Measurements from ENCODE around the gene DNAJA2.

DNAJA2 gene

DNA sequence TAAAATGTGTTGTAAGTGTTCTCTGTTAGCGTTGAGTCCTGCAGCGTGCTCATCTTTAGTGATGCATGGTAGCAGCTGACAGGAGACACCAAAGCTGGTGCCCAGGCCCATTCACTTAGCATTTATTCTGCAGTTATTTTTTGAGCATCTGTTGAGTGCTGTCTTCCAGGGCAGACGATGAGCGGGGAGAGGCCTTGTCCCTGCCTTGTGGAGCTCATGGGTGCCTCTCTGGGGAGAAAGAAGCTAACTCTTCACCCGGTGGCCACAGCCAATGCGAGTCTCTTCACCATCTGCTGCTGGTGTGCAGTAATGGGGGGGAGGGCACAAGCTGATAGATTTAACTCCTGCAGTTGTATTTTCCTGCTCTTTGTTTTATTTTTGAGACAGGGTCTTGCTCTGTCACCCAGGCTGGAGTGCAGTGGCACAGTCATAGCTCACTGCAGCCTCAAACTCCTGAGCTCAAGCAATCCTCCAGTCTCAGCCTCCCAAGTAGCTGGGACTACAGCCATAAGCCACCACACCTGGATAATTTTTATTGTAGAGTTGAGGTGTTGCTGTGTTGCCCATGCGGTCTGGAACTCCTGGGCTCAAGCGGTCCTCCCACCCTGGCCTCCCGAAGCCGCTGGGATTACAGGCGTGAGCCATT lies 58.8 kb downstream of the DNAJA2 start:
- Histone ChIP-seq H3K23ac (ENCODE audit: low read length in 2 of 2) (no peak overlapping the region), H3K4ac (ENCODE audit: low read depth in 1 of 2, low read length in 2 of 2) (no peak overlapping the region), H3K9ac (ENCODE audit: low read length) (no peak overlapping the region), H3K79me1 (replicated peaks; ENCODE audit: low read length, poor library complexity, severe bottlenecking) (peaks cover under 1% of the 10 kb centered on the region), H3K4me3 (ENCODE audit: insufficient read depth in 1 of 2, low read depth in 1 of 2, low read length in 2 of 2) (no peak overlapping the region), H2BK15ac (ENCODE audit: low read depth, poor library complexity, severe bottlenecking) (no peak overlapping the region), H3K9me3 (ENCODE audit: control insufficient read depth, low read length) (no peaks in the 10 kb centered on the region), H3K4me1 (ENCODE audit: control insufficient read depth, insufficient read depth, low read depth, low read length) (peaks cover 2% of the 10 kb centered on the region), H2AFZ (ENCODE audit: low read depth, low read length) (no peak overlapping the region), H3K14ac (ENCODE audit: low read length in 2 of 2) (no peak overlapping the region), H2BK5ac (ENCODE audit: low read depth, low read length, poor library complexity, severe bottlenecking) (no peak overlapping the region), H3K18ac (ENCODE audit: low read depth in 1 of 2, low read length in 2 of 2) (no peak overlapping the region), H4K8ac (ENCODE audit: low read length) (no peak overlapping the region), H2BK12ac (ENCODE audit: low read length in 2 of 2) (no peak overlapping the region), H2AK5ac (ENCODE audit: low read length, severe bottlenecking) (no peak overlapping the region), H3K27ac (ENCODE audit: low read length, poor library complexity, severe bottlenecking) (no peak overlapping the region), H3K4me2 (ENCODE audit: low read length, poor library complexity, severe bottlenecking) (no peak overlapping the region), H3K27me3 (ENCODE audit: control insufficient read depth in 1 of 2, insufficient read depth in 1 of 2, low read length in 2 of 2) (no peaks in the 10 kb centered on the region), H4K91ac (ENCODE audit: low read length) (no peak overlapping the region), H2BK120ac (ENCODE audit: low read depth, low read length) (no peak overlapping the region), H3K36me3 (ENCODE audit: control insufficient read depth in 1 of 2, insufficient read depth in 2 of 2, low read depth in 1 of 2, low read length in 2 of 2) (peaks cover 47 to 73% of the 10 kb centered on the region in 2 experiments)
- DNase-seq = no peak
- WGBS = 95% methylated on average over 8 of the region's 11 CpGs

GRCh38 chr16:46911650-46912049 lies 61.8 kb downstream of the DNAJA2 start:
- no peak for DNase-seq
- no peaks in the 10 kb centered on the region for H3K9me3 ChIP-seq (ENCODE audit: control insufficient read depth, low read length)
- H3K4me2 ChIP-seq (ENCODE audit: low read length, poor library complexity, severe bottlenecking) = no peak overlapping the region
- no peak overlapping the region for H2BK5ac ChIP-seq (ENCODE audit: low read depth, low read length, poor library complexity, severe bottlenecking)
- no peak overlapping the region for H3K14ac ChIP-seq (ENCODE audit: low read length in 2 of 2)
- H3K27ac ChIP-seq (ENCODE audit: low read length, poor library complexity, severe bottlenecking) = no peak overlapping the region
- no peak overlapping the region for H3K9ac ChIP-seq (ENCODE audit: low read length)
- H3K23ac ChIP-seq (ENCODE audit: low read length in 2 of 2) = no peak overlapping the region
- H4K8ac ChIP-seq (ENCODE audit: low read length) = no peak overlapping the region
- no peaks in the 10 kb centered on the region for H3K27me3 ChIP-seq (ENCODE audit: control insufficient read depth in 1 of 2, insufficient read depth in 1 of 2, low read length in 2 of 2)
- H3K4ac ChIP-seq (ENCODE audit: low read depth in 1 of 2, low read length in 2 of 2) = no peak overlapping the region
- 93% methylated on average over 4 of the region's 4 CpGs for WGBS
- no peak overlapping the region for H3K4me3 ChIP-seq (ENCODE audit: insufficient read depth in 1 of 2, low read depth in 1 of 2, low read length in 2 of 2)
- no peak overlapping the region for H2BK120ac ChIP-seq (ENCODE audit: low read depth, low read length)
- no peak overlapping the region for H2AFZ ChIP-seq (ENCODE audit: low read depth, low read length)
- peaks cover 2% of the 10 kb centered on the region for H3K4me1 ChIP-seq (ENCODE audit: control insufficient read depth, insufficient read depth, low read depth, low read length)
- H2AK5ac ChIP-seq (ENCODE audit: low read length, severe bottlenecking) = no peak overlapping the region
- H2BK12ac ChIP-seq (ENCODE audit: low read length in 2 of 2) = no peak overlapping the region
- no peak overlapping the region for H2BK15ac ChIP-seq (ENCODE audit: low read depth, poor library complexity, severe bottlenecking)
- peaks cover 45 to 70% of the 10 kb centered on the region in 2 experiments for H3K36me3 ChIP-seq (ENCODE audit: control insufficient read depth in 1 of 2, insufficient read depth in 2 of 2, low read depth in 1 of 2, low read length in 2 of 2)
- no peak overlapping the region for H4K91ac ChIP-seq (ENCODE audit: low read length)
- H3K79me1 ChIP-seq (replicated peaks; ENCODE audit: low read length, poor library complexity, severe bottlenecking) = peaks cover 6% of the 10 kb centered on the region
- no peak overlapping the region for H3K18ac ChIP-seq (ENCODE audit: low read depth in 1 of 2, low read length in 2 of 2)

DNA sequence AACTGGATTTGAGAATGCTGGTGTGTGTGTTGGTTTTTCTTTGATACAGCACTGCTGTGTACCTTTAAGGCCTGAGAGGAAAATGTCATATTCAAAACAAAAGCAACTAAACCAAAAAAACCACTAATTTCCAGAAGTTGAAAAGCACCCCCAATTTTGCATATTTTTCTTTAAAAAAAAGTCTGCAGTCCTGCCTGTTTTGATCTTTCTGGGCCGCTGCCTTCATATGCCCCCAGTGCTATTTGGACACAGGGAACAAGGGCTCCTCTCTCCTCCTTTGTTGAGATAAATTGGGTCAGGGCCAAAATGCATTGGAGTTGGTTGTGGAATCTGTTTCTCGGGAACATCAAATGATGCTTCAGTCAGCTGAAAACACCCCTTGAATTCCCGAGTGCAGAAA lies 62.4 kb downstream of the DNAJA2 start:
- WGBS = 94% methylated on average over 3 of the region's 3 CpGs
- Histone ChIP-seq H3K4me2 (ENCODE audit: low read length, poor library complexity, severe bottlenecking) (no peak overlapping the region), H3K79me1 (replicated peaks; ENCODE audit: low read length, poor library complexity, severe bottlenecking) (peaks cover 6% of the 10 kb centered on the region), H3K27me3 (ENCODE audit: control insufficient read depth in 1 of 2, insufficient read depth in 1 of 2, low read length in 2 of 2) (no peaks in the 10 kb centered on the region), H3K4me3 (ENCODE audit: insufficient read depth in 1 of 2, low read depth in 1 of 2, low read length in 2 of 2) (no peak overlapping the region), H3K4ac (ENCODE audit: low read depth in 1 of 2, low read length in 2 of 2) (no peak overlapping the region), H2BK12ac (ENCODE audit: low read length in 2 of 2) (no peak overlapping the region), H3K36me3 (ENCODE audit: control insufficient read depth in 1 of 2, insufficient read depth in 2 of 2, low read depth in 1 of 2, low read length in 2 of 2) (peaks cover 45 to 76% of the 10 kb centered on the region in 2 experiments), H2BK15ac (ENCODE audit: low read depth, poor library complexity, severe bottlenecking) (no peak overlapping the region), H2BK5ac (ENCODE audit: low read depth, low read length, poor library complexity, severe bottlenecking) (no peak overlapping the region), H2AFZ (ENCODE audit: low read depth, low read length) (no peak overlapping the region), H3K14ac (ENCODE audit: low read length in 2 of 2) (no peak overlapping the region), H4K8ac (ENCODE audit: low read length) (no peak overlapping the region), H3K23ac (ENCODE audit: low read length in 2 of 2) (no peak overlapping the region), H3K27ac (ENCODE audit: low read length, poor library complexity, severe bottlenecking) (no peak overlapping the region), H4K91ac (ENCODE audit: low read length) (no peak overlapping the region), H2BK120ac (ENCODE audit: low read depth, low read length) (no peak overlapping the region), H2AK5ac (ENCODE audit: low read length, severe bottlenecking) (no peak overlapping the region), H3K9me3 (ENCODE audit: control insufficient read depth, low read length) (no peaks in the 10 kb centered on the region), H3K9ac (ENCODE audit: low read length) (no peak overlapping the region), H3K4me1 (ENCODE audit: control insufficient read depth, insufficient read depth, low read depth, low read length) (peaks cover 2% of the 10 kb centered on the region), H3K18ac (ENCODE audit: low read depth in 1 of 2, low read length in 2 of 2) (no peak overlapping the region)
- DNase-seq = no peak

DNA sequence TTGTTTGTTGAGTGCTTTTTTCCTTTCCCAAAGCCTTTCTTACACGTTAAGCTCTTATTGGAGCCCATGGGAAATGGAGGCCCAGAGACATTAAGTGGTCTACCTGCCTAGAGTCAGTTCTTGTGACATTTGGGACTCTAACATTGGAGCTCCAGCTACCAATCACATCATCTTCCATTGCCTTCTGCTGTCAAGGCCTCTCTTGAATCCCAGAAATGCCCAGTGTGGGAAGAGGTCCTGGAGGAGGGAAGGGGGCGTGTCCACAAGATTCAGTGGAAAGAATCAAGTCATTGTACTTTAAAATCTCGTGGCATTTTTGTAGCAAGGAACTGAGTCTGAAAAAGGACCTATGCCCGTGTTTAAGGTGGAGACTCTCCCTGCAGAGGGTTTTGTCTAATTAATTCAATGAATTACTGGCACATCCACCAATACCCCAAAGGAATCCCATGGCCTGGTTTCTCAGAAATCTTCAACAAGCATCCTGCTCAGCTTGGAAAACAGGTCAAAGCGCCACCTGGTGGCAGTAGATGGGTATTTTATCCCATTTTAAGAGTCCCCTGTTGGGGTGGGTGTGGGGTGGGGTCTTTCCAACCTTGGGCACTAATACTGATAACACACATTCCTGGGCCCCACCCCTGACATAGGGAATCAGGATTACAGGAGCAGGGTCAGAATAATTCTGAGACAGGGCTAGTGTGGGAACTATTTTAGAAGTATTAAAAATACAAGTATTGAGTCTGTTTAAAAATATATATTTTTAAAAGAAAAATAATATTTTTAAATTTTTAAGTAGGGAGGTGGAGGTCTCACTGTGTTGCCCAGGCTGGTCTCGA lies 64.7 kb downstream of the DNAJA2 start:
- DNase-seq = peak; percentile 68
- Histone ChIP-seq H4K91ac (ENCODE audit: low read length) (no peak overlapping the region), H3K4me3 (ENCODE audit: insufficient read depth in 1 of 2, low read depth in 1 of 2, low read length in 2 of 2) (no peak overlapping the region), H3K14ac (ENCODE audit: low read length in 2 of 2) (no peak overlapping the region), H2AFZ (ENCODE audit: low read depth, low read length) (no peak overlapping the region), H3K9ac (ENCODE audit: low read length) (no peak overlapping the region), H2BK5ac (ENCODE audit: low read depth, low read length, poor library complexity, severe bottlenecking) (no peak overlapping the region), H2BK12ac (ENCODE audit: low read length in 2 of 2) (no peak overlapping the region), H3K18ac (ENCODE audit: low read depth in 1 of 2, low read length in 2 of 2) (no peak overlapping the region), H2AK5ac (ENCODE audit: low read length, severe bottlenecking) (no peak overlapping the region), H2BK15ac (ENCODE audit: low read depth, poor library complexity, severe bottlenecking) (no peak overlapping the region), H4K8ac (ENCODE audit: low read length) (no peak overlapping the region), H3K23ac (ENCODE audit: low read length in 2 of 2) (no peak overlapping the region), H3K27me3 (ENCODE audit: control insufficient read depth in 1 of 2, insufficient read depth in 1 of 2, low read length in 2 of 2) (no peaks in the 10 kb centered on the region), H3K4me2 (ENCODE audit: low read length, poor library complexity, severe bottlenecking) (no peak overlapping the region), H3K4me1 (ENCODE audit: control insufficient read depth, insufficient read depth, low read depth, low read length) (no peaks in the 10 kb centered on the region), H2BK120ac (ENCODE audit: low read depth, low read length) (no peak overlapping the region), H3K4ac (ENCODE audit: low read depth in 1 of 2, low read length in 2 of 2) (no peak overlapping the region), H3K27ac (ENCODE audit: low read length, poor library complexity, severe bottlenecking) (no peak overlapping the region), H3K9me3 (ENCODE audit: control insufficient read depth, low read length) (no peaks in the 10 kb centered on the region), H3K36me3 (ENCODE audit: control insufficient read depth in 1 of 2, insufficient read depth in 2 of 2, low read depth in 1 of 2, low read length in 2 of 2) (peaks cover 36 to 64% of the 10 kb centered on the region in 2 experiments), H3K79me1 (replicated peaks; ENCODE audit: low read length, poor library complexity, severe bottlenecking) (peaks cover 9% of the 10 kb centered on the region)
- 70% methylated on average over 3 of the region's 6 CpGs for WGBS
